RCC 7860 (cell line): ENCODE data around the gene PROS1.

ENCODE experiments used
- DNase-seq: peaks from one replicate; pipeline ENCODE4 v3.0.0-alpha.2; 2015; ENCODE audit warnings: low spot score
- FAIRE-seq: peaks from 2 replicates; lab custom pipeline; 2012; peaks lifted over from hg19 to GRCh38; lab: Jason Lieb, UNC

PROS1 gene

GRCh38 chr3:93973131-93974126 is at the start of gene PROS1:
PROS1 (minus strand) TSS chr3:93973896; CDS start chr3:93973749, 147 bp downstream.
- peak; percentile 61 for DNase-seq
- FAIRE-seq, result no peak

- no peak for DNase-seq
- no peak for FAIRE-seq
Measured at GRCh38 chr3:94020293-94020692, 46.6 kb upstream of the PROS1 start.

- FAIRE-seq (no peak), DNase-seq (no peak)
Measured at GRCh38 chr3:94019659-94020058, 46.0 kb upstream of the PROS1 start.

- FAIRE-seq (no peak), DNase-seq (no peak)
Measured at GRCh38 chr3:94015025-94015424, 41.3 kb upstream of the PROS1 start.

GRCh38 chr3:94012185-94012584 is 38.5 kb upstream of the PROS1 start:
- DNase-seq (no peak), FAIRE-seq (no peak)

GRCh38 chr3:94011233-94011711 is 37.6 kb upstream of the PROS1 start:
- no peak for FAIRE-seq
- no peak for DNase-seq

- no peak for FAIRE-seq
- no peak for DNase-seq
Measured at GRCh38 chr3:94009608-94010007, 35.9 kb upstream of the PROS1 start.

GRCh38 chr3:94008253-94008652 is 34.6 kb upstream of the PROS1 start:
- FAIRE-seq, result no peak
- no peak for DNase-seq

GRCh38 chr3:94004301-94004910 is 30.7 kb upstream of the PROS1 start:
- DNase-seq, result peak; percentile 42
- peak; percentile 85 for FAIRE-seq

GRCh38 chr3:94001827-94002495 is 28.3 kb upstream of the PROS1 start:
- DNase-seq (no peak), FAIRE-seq (no peak)

- DNase-seq (no peak), FAIRE-seq (no peak)
Measured at GRCh38 chr3:94001191-94001590, 27.5 kb upstream of the PROS1 start.

- FAIRE-seq (no peak), DNase-seq (no peak)
Measured at GRCh38 chr3:93994056-93994455, 20.4 kb upstream of the PROS1 start.

- DNase-seq (no peak), FAIRE-seq (no peak)
Measured at GRCh38 chr3:93992207-93992606, 18.5 kb upstream of the PROS1 start.

- DNase-seq (no peak), FAIRE-seq (no peak)
Measured at GRCh38 chr3:93991631-93992030, 17.9 kb upstream of the PROS1 start.

- DNase-seq (no peak), FAIRE-seq (no peak)
Measured at GRCh38 chr3:93989241-93989640, 15.5 kb upstream of the PROS1 start.

GRCh38 chr3:93988764-93989163 is 15.1 kb upstream of the PROS1 start:
- FAIRE-seq (no peak), DNase-seq (no peak)

GRCh38 chr3:93988283-93988682 is 14.6 kb upstream of the PROS1 start:
- FAIRE-seq, result no peak
- no peak for DNase-seq

GRCh38 chr3:93984618-93985017 is 10.9 kb upstream of the PROS1 start:
- no peak for DNase-seq
- FAIRE-seq, result no peak

- FAIRE-seq (no peak), DNase-seq (no peak)
Measured at GRCh38 chr3:93983408-93983807, 9.7 kb upstream of the PROS1 start.

GRCh38 chr3:93981649-93982048 is 8.0 kb upstream of the PROS1 start:
- FAIRE-seq (no peak), DNase-seq (no peak)
